ENCODE data around the gene PDLIM5. TPM values are rescaled to one million over a fixed set of nuclear protein-coding genes. Genes with fewer than 3 reads are reported as not detected.
"Not testable (repeated sequence)": the region's sequence is repeated elsewhere in the genome, so short reads cannot be mapped to it uniquely, and the experiment has no call there.

The PDLIM5 gene
- total and polyA plus RNA-seq, 9 donors, result 24.9 to 160 (median 87.8) TPM

GRCh38 chr4:94660614-94661013 lies 208.9 kb downstream of the PDLIM5 start:
- intact Hi-C loops (cut with DNase I), result no loop called here
- Histone ChIP-seq H3K9me3 (no peaks in the 10 kb centered on the region), H3K4me3 (no peak overlapping the region), H3K36me3 (no peaks in the 10 kb centered on the region), H3K4me1 (ENCODE audit: insufficient read depth) (no peaks in the 10 kb centered on the region), H3K27me3 (no peaks in the 10 kb centered on the region), H3K27ac (no peak overlapping the region)
- no peak for DNase-seq
- TF ChIP-seq POLR2A (IDR thresholded peaks at IDR 0.05), result no peak
- no peak for TF ChIP-seq EP300 (IDR thresholded peaks at IDR 0.05)
- no peak for TF ChIP-seq CTCF (IDR thresholded peaks at IDR 0.05)
- WGBS, 3 donors, result 58 to 72% (median 70%) methylated on average over 3 of the region's 3 CpGs

- WGBS, 3 donors, result 97 to 100% (median 98%) methylated on average over 5 of the region's 5 CpGs
Measured at GRCh38 chr4:94665021-94665420, 213.3 kb downstream of the PDLIM5 start.

GRCh38 chr4:94665500-94666404 lies 214.0 kb downstream of the PDLIM5 start:
- H3K27ac ChIP-seq, result no peak overlapping the region
- TF ChIP-seq EP300 (IDR thresholded peaks at IDR 0.05), result no peak
- TF ChIP-seq CTCF (IDR thresholded peaks at IDR 0.05), result no peak
- no peak for TF ChIP-seq POLR2A (IDR thresholded peaks at IDR 0.05)
- WGBS, 3 donors, result 79 to 84% (median 83%) methylated on average over 3 of the region's 3 CpGs
- H3K4me3 ChIP-seq, result no peak overlapping the region
- no peaks in the 10 kb centered on the region for H3K36me3 ChIP-seq
- no peaks in the 10 kb centered on the region for H3K9me3 ChIP-seq
- intact Hi-C loops (cut with DNase I), result no loop called here
- H3K4me1 ChIP-seq (ENCODE audit: insufficient read depth), result no peaks in the 10 kb centered on the region
- no peak for DNase-seq
- H3K27me3 ChIP-seq, result no peaks in the 10 kb centered on the region

More at GRCh38 chr4:94665021-94665420, 213.3 kb downstream of the PDLIM5 start:
- H3K4me1 ChIP-seq (ENCODE audit: insufficient read depth); H3K4me3 ChIP-seq; H3K27ac ChIP-seq; H3K9me3 ChIP-seq; DNase-seq; intact Hi-C loops (cut with DNase I); H3K27me3 ChIP-seq; H3K36me3 ChIP-seq: not testable (repeated sequence)

- no peak for TF ChIP-seq POLR2A (IDR thresholded peaks at IDR 0.05)
- TF ChIP-seq EP300 (IDR thresholded peaks at IDR 0.05), result no peak
- TF ChIP-seq CTCF (IDR thresholded peaks at IDR 0.05), result no peak
- Histone ChIP-seq H3K27me3 (no peaks in the 10 kb centered on the region), H3K27ac (no peak overlapping the region), H3K9me3 (no peaks in the 10 kb centered on the region), H3K4me3 (no peak overlapping the region), H3K4me1 (ENCODE audit: insufficient read depth) (no peaks in the 10 kb centered on the region), H3K36me3 (no peaks in the 10 kb centered on the region)
- 77 to 84% (median 82%) methylated on average over 7 of the region's 7 CpGs for WGBS, 3 donors
- intact Hi-C loops (cut with DNase I), result no loop called here
- DNase-seq, result no peak
Measured at GRCh38 chr4:94668724-94669123, 217.0 kb downstream of the PDLIM5 start.
